ENCODE measurements around the gene MSRB3.

Gene MSRB3

DNA sequence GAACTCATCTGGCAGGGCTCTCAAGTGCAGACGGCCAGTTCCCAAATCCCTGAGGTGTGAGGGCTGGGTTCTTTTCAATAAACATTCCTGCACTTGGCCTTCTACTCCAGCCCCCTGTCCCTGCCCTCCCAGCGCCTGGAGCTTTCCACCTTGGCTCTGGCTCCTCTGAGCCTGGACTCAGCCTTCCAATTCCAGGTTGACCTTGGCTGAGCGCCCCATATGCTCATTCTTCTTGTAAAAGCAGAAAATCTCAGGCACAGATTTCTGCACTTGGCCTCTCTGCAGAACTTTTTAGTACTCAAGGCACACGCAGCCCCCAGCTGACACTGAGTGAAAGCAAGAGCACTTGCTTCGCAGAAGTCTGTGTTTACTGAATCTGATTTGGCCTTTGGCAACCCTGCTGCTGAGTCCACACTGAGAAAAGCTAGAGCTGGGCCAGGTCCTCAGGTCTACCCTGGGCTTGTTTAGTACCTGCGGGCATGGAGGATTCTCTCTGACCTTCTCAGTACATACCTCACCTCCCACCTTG lies 222.7 kb downstream of the MSRB3 start:
- no peak for DNase-seq

DNA sequence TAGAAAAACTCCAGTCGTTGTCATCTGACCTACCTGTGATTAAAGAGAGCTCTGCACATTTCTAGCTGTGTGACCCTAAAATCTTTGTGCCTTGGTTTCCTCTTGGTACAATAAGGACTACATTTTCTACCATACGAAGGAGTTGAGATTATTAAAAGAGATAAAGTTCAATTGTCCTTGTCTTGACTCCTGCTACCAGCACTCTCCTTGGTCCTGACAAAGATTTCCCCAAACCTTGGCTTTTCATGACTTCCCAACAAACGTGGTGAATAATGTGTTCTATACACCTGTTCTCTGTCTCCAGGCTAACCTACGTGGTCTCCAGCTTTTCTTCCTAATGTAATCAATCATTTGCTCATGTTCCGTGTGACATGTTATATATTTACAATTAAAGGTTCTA lies 223.5 kb downstream of the MSRB3 start:
- DNase-seq, result no peak

DNA sequence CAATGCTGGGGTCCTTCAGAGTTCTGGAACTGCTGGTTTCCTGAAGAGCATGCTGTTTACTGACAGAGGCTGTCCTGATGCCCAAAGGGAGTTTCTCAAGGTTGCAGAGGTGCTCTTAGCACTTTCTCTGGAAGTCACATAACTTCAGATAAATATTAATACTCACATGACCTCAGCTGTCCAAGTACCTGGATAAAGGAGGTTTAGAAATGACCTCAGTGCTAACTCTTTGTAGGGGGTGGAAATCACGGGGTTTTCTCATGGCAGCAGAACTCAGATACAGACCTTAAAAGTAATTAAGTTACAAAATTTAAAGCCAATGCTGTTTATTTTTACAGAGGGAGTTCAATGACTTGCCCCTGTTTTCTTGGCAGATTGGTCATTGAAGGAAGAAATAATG lies 225.9 kb downstream of the MSRB3 start:
- DNase-seq, result no peak

DNA sequence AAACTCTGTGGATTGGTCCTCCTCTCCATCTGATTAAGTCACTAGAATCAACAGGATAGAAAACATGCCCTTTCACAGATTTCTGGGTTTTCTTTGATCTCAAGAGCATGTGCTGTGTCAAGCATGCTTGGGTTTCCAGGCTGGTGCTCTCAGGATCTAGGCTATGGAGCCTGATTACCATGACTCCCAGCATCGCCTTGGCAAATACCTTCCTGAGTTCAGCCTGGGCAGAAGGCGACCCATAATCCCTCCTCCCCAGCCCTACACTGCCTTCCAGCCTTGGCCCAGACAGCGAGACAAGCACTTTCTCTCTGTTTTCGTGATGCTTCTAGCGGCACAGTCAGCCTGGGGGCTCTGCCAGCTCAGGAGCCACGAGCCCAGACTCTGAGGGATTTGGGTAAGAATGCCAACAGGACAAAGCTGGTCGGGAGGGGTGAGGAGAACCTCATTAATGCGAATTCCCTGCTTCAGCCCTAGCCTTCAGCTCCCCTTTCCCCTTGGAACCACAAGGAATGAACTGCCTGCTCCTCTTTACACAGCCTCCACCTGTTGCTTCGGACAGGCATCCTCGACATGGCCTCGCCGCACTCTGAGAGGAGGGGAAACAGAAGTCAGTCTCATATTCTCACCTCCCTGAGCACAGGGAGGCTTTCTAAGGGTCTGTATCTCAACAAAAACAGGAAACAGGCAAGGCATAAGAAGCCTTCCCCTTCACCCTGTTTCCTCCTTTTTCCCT lies 227.1 kb downstream of the MSRB3 start:
- DNase-seq, result no peak

DNA sequence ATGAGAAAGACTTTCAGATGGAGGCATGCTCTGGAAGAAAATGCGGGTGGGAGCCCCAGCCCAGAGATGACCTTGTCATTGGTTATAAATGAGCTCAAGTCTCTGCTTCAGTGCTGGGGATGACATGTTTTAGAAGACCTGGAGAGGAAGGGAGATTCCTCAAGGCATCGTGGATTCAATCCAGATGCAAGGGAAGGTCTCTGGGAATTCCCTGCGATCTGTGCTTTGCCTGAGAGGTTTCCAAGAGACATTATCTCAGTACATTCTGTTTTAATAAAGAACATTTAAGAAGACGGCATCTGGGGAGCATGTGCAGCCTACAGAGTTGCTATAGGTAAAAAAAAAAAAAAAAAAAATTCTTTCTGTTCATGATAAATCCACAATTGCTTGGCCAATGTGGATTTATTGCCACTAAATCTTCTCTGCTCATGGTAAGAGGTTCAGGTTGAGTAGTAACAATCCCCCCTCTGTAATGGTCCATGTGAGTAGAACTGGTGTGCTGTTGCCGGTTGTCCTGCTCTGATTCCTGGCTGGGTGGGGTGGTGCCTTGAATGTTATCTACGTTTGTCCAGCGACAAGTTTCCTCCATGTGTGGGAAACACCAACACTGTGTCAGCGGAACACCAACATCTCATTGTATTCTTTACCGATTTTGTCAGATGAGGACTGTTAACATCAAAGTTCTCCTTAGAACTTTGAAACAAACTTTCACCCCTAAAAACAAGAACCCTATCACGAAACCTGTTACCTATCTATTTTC lies 230.0 kb downstream of the MSRB3 start:
- DNase-seq, result no peak

DNA sequence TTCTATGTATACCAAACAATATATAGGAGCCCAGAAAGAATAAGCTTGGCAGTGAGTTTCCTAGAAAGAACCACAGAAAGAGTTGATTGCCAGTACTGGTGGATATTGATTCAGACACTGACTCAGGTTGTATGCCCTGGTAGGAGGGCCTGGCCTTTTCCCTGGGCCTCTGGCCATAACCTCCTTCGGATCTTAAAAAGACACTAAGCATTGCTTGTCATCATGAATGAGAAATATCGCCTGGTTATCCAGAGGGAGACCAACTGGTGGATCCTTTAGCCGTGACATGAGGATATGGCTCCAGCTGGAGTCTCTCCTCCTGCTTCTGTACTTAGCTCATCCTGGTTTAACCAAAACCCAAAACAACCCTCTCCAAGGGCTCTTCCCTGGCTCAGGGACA lies 231.5 kb downstream of the MSRB3 start:
- DNase-seq, result no peak

DNA sequence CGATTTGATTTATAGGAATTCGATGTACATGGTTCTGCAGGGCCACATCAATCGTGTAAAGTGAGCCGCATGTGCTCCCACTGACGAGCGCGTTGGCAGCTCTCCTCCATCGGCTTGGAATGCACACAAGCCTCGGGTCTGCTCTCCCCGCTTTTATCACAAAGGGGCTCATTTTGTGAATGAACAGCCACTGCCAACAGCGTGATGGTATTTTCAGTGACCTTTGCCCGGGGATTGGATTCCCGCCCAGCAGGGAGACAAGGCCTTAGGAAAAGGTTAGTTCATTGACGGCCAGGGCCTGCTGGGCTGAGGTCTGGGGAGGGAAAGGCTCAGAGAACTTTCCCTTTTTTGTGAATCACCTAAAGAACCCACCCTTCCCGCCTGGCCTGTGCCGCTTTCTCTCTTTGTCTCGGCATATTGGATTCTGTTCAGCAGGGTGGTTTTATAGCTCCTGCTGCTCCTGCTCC lies 232.1 kb downstream of the MSRB3 start:
- peak; percentile 81 for DNase-seq

DNA sequence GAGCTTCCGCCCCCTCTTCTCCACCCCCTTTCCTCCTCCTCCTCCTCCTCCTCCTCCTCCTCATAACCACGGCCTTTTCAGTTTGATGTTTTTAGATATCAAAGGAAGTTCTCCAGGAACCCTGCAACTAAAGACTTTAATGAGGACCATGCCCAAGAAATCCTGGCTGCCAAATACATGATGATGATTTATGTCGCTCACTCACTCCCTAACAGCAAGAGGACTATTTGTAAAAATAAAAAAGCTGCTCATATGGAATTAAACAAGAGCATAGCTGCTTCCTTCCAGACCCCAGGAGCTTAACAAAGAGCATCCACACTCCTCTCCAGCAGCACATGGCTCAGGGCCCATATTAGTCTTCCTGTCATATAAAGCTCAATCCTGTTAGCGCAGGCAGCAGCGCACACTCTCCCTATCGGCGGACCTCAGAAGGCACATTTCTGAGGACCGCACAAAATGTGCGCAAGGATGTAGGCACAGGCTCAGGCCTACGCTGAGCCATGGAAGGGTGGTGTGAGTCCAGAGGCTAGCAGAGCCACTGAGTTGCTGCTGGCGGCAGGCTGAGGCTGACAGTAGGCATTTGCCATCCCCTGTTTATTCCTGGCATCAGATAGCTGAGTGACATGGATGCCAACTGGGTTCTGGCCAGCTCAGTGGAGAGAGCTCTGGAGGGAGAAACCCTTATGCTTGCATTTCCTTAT lies 232.8 kb downstream of the MSRB3 start:
- DNase-seq, result peak; percentile 42

DNA sequence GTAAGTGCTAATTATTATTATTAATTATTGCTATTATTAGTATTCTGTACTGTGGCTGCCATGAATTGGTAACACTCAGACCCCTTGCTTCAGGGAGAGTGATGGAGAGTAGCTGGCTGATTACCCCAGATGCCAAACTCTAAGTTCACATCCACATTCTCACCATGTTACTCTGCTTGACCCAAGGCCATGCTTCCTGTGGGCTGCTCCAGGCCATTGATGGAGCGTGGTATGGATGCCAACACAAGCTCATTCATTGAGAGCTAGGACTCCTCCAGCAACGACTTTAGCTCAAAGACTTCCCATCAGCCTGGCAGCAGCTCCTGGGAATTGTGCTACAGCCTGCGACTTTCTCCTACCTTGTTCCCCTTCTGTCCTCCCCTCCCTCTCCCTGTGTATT lies 233.4 kb downstream of the MSRB3 start:
- no peak for DNase-seq

All from retina (tissue), 1 donor.